Parathyroid adenoma (tissue), 2 donors: ENCODE data around the gene FEM1C.
"Not testable (repeated sequence)": the region's sequence is repeated elsewhere in the genome, so short reads cannot be mapped to it uniquely, and the experiment has no call there.

Experiments
- H2AFZ ChIP-seq: fragments of 300-600 bp; sonication (generic); one replicate; pipeline ENCODE4 v1.7.0; 2017; ENCODE audit warnings: antibody characterized with exemption, mild to moderate bottlenecking
- H3K27ac ChIP-seq: fragments of 300-600 bp; sonication (generic); one replicate; pipeline ENCODE4 v1.7.0; 2017
- H3K27me3 ChIP-seq: fragments of 300-600 bp; sonication (generic); one replicate; pipeline ENCODE4 v1.7.0; 2017; ENCODE audit warnings: low read length; ENCODE audit not compliant: control insufficient read depth, insufficient read depth
- H3K36me3 ChIP-seq: fragments of 300-600 bp; sonication (generic); one replicate; pipeline ENCODE4 v1.7.0; 2017; ENCODE audit warnings: low read length; ENCODE audit not compliant: control insufficient read depth, insufficient read depth
- H3K4me1 ChIP-seq: fragments of 300-600 bp; sonication (generic); one replicate; pipeline ENCODE4 v1.7.0; 2017; ENCODE audit warnings: control low read depth
- H3K4me2 ChIP-seq: fragments of 300-600 bp; sonication (generic); one replicate; pipeline ENCODE4 v1.7.0; 2017; ENCODE audit warnings: low read length
- H3K4me3 ChIP-seq: fragments of 300-600 bp; sonication (generic); one replicate; pipeline ENCODE4 v1.7.0; 2017; ENCODE audit warnings: low read depth, low read length
- H3K79me2 ChIP-seq: fragments of 300-600 bp; sonication (generic); one replicate; pipeline ENCODE4 v1.7.0; 2017; ENCODE audit warnings: control low read depth
- H3K9ac ChIP-seq: fragments of 300-600 bp; sonication (generic); one replicate; pipeline ENCODE4 v1.7.0; 2017; ENCODE audit warnings: mild to moderate bottlenecking
- H3K9me3 ChIP-seq: fragments of 300-600 bp; sonication (generic); one replicate; pipeline ENCODE4 v1.7.0; 2017; ENCODE audit warnings: low read length; ENCODE audit not compliant: control insufficient read depth
- CTCF ChIP-seq: fragments of 300-600 bp; sonication (generic); IDR thresholded peaks from one replicate; pipeline ENCODE4 v1.7.0; 2017; ENCODE audit warnings: antibody characterized with exemption, mild to moderate bottlenecking
- donor health status: primary hyperparathyroidism.

FEM1C gene

GRCh38 chr5:115487168-115487567 is 57.4 kb downstream of the FEM1C start:
- no peak for TF ChIP-seq CTCF
- no peaks in the 10 kb centered on the region for H3K27me3 ChIP-seq
- no peak overlapping the region for H3K27ac ChIP-seq
- H3K4me1 ChIP-seq = no peaks in the 10 kb centered on the region
- H3K9ac ChIP-seq = no peak overlapping the region
- no peaks in the 10 kb centered on the region for H3K79me2 ChIP-seq
- H3K4me2 ChIP-seq = no peak overlapping the region
- no peak overlapping the region for H2AFZ ChIP-seq
- H3K9me3 ChIP-seq = no peaks in the 10 kb centered on the region
- H3K4me3 ChIP-seq = no peak overlapping the region
- H3K36me3 ChIP-seq = no peaks in the 10 kb centered on the region

GRCh38 chr5:115486728-115487127 is 57.8 kb downstream of the FEM1C start:
- Histone ChIP-seq H2AFZ (no peak overlapping the region), H3K4me3 (no peak overlapping the region), H3K27me3 (no peaks in the 10 kb centered on the region), H3K4me1 (no peaks in the 10 kb centered on the region), H3K9ac (no peak overlapping the region), H3K4me2 (no peak overlapping the region), H3K27ac (no peak overlapping the region), H3K36me3 (no peaks in the 10 kb centered on the region), H3K9me3 (no peaks in the 10 kb centered on the region), H3K79me2 (no peaks in the 10 kb centered on the region)
- TF ChIP-seq CTCF = no peak

GRCh38 chr5:115484368-115484767 is 60.2 kb downstream of the FEM1C start:
- H3K27ac ChIP-seq = no peak overlapping the region
- H3K4me2 ChIP-seq = no peak overlapping the region
- H3K4me1 ChIP-seq = no peaks in the 10 kb centered on the region
- no peaks in the 10 kb centered on the region for H3K79me2 ChIP-seq
- H3K27me3 ChIP-seq = no peaks in the 10 kb centered on the region
- H3K9ac ChIP-seq = no peak overlapping the region
- no peak overlapping the region for H3K4me3 ChIP-seq
- H2AFZ ChIP-seq = no peak overlapping the region
- no peak for TF ChIP-seq CTCF
- no peaks in the 10 kb centered on the region for H3K9me3 ChIP-seq
- no peaks in the 10 kb centered on the region for H3K36me3 ChIP-seq

GRCh38 chr5:115480900-115481299 is 63.7 kb downstream of the FEM1C start:
- no peak overlapping the region for H3K4me2 ChIP-seq
- TF ChIP-seq CTCF = no peak
- H3K36me3 ChIP-seq = no peaks in the 10 kb centered on the region
- H3K9me3 ChIP-seq = no peaks in the 10 kb centered on the region
- H3K9ac ChIP-seq = no peak overlapping the region
- H3K4me3 ChIP-seq = no peak overlapping the region
- H3K27me3 ChIP-seq = no peaks in the 10 kb centered on the region
- no peaks in the 10 kb centered on the region for H3K79me2 ChIP-seq
- H2AFZ ChIP-seq = no peak overlapping the region
- H3K27ac ChIP-seq = no peak overlapping the region
- no peaks in the 10 kb centered on the region for H3K4me1 ChIP-seq

- Histone ChIP-seq H3K4me2 (no peak overlapping the region), H3K79me2 (no peaks in the 10 kb centered on the region), H3K4me1 (no peaks in the 10 kb centered on the region), H3K4me3 (no peak overlapping the region), H3K36me3 (no peaks in the 10 kb centered on the region), H2AFZ (no peak overlapping the region), H3K9ac (no peak overlapping the region), H3K27me3 (no peaks in the 10 kb centered on the region), H3K9me3 (no peaks in the 10 kb centered on the region), H3K27ac (no peak overlapping the region)
- no peak for TF ChIP-seq CTCF
Observed at GRCh38 chr5:115480271-115480670, 64.3 kb downstream of the FEM1C start.

GRCh38 chr5:115479166-115479873 is 65.3 kb downstream of the FEM1C start:
- not testable (repeated sequence) for H3K27ac ChIP-seq, H3K9ac ChIP-seq, H3K4me3 ChIP-seq, H3K27me3 ChIP-seq, H3K9me3 ChIP-seq, H3K4me2 ChIP-seq, H3K79me2 ChIP-seq, H2AFZ ChIP-seq, H3K36me3 ChIP-seq, H3K4me1 ChIP-seq
